Glutamatergic neuron (in vitro differentiated cells): ENCODE data around the gene NFASC. TPM values are rescaled to one million over a fixed set of nuclear protein-coding genes. Genes with fewer than 3 reads are reported as not detected.

Experiments used
- DNase-seq: peaks from one replicate; pipeline ENCODE4 v3.0.0; 2022
- H3K27ac Mint-ChIP-seq: one replicate; pipeline ENCODE4 v1.8.0; 2020; ENCODE audit warnings: mild to moderate bottlenecking, mixed read lengths, inconsistent platforms; ENCODE audit not compliant: unreplicated experiment
- H3K27me3 Mint-ChIP-seq: one replicate; pipeline ENCODE4 v1.8.0; 2020; ENCODE audit warnings: mild to moderate bottlenecking, moderate library complexity, mixed read lengths, inconsistent platforms; ENCODE audit not compliant: unreplicated experiment
- H3K36me3 Mint-ChIP-seq: one replicate; pipeline ENCODE4 v1.8.0; 2020; ENCODE audit warnings: mild to moderate bottlenecking, mixed read lengths, inconsistent platforms; ENCODE audit not compliant: unreplicated experiment
- H3K4me1 Mint-ChIP-seq: one replicate; pipeline ENCODE4 v1.8.0; 2020; ENCODE audit warnings: mild to moderate bottlenecking, low read depth, mixed read lengths, inconsistent platforms; ENCODE audit not compliant: unreplicated experiment
- H3K4me3 Mint-ChIP-seq: one replicate; pipeline ENCODE4 v1.8.0; 2020; ENCODE audit warnings: mild to moderate bottlenecking, mixed read lengths, inconsistent platforms; ENCODE audit not compliant: unreplicated experiment
- H3K9me3 Mint-ChIP-seq: one replicate; pipeline ENCODE4 v1.8.0; 2020; ENCODE audit warnings: mild to moderate bottlenecking, moderate library complexity, mixed read lengths, inconsistent platforms; ENCODE audit not compliant: unreplicated experiment
- CTCF ChIP-seq: fragments of 200-600 bp; sonication (generic); IDR thresholded peaks from one replicate; pipeline ENCODE4 v1.5.0; 2021; ENCODE audit not compliant: partially characterized antibody, unreplicated experiment
- total RNA-seq: library from RNA; stranded (reverse); fragmentation: NEBNext Ultra II Directional; extraction: Animal tissue kit (Norgen Biotek cat#: 25700); gene quantifications from one replicate; pipeline ENCODE4 v1.2.1, GENCODE V29; 2021; ENCODE audit not compliant: unreplicated experiment

NFASC gene
- total RNA-seq, 1 donor from 2014 or later, result 301 TPM

DNA sequence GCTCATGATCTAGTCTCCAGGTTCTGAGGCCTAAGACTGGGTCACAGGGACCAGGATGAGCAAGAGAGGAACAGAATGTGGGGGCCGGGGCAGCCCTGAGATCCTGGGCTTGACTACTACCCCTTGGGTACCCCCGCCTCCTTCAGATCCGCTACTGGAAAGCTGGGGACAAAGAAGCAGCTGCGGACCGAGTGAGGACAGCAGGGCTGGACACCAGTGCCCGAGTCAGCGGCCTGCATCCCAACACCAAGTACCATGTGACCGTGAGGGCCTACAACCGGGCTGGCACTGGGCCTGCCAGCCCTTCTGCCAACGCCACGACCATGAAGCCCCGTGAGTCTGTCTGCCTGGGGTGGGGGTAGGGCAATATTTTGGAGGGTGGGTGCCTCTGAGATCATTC lies 201.1 kb downstream of the NFASC start:
- no peak for DNase-seq
- Mint-ChIP-seq H3K4me1 (peaks cover 2% of the 10 kb centered on the region), H3K27me3 (peaks cover 7% of the 10 kb centered on the region), H3K4me3 (no peak overlapping the region), H3K36me3 (no peaks in the 10 kb centered on the region), H3K27ac (no peak overlapping the region), H3K9me3 (peaks cover 4% of the 10 kb centered on the region)
- no peak for TF ChIP-seq CTCF

- Mint-ChIP-seq H3K27ac (no peak overlapping the region), H3K9me3 (peaks cover 4% of the 10 kb centered on the region), H3K4me3 (no peak overlapping the region), H3K36me3 (no peaks in the 10 kb centered on the region), H3K27me3 (peaks cover 8% of the 10 kb centered on the region), H3K4me1 (peaks cover 2% of the 10 kb centered on the region)
- DNase-seq, result no peak
- TF ChIP-seq CTCF, result no peak
Observed at GRCh38 chr1:205072286-205072685, 201.6 kb downstream of the NFASC start.

Other genes with a start within 250 kb of the NFASC start
- gene LRRN2, start 185.1 kb upstream of the NFASC start, total RNA-seq, result 6.9 TPM
- 208 TPM for gene CNTN2, start 172.3 kb downstream of the NFASC start, total RNA-seq
- 9.3 TPM for gene TMEM81, start 213.6 kb downstream of the NFASC start, total RNA-seq